Fibroblast of lung (primary cell): ENCODE measurements around the gene VWA2.

Experiments
- EZH2 ChIP-seq: IDR thresholded peaks from 2 replicates; pipeline ENCODE4 v1.5.1; 2012; ENCODE audit warnings: low read length, control low read depth, mild to moderate bottlenecking; ENCODE audit errors: missing control alignments
- TF ChIP-seq, protein P1 (sequence below), 2 donors: IDR thresholded peaks in 1 of 2; conservative IDR thresholded peaks in 1 of 2; 1 replicate in 1 of 2; 2 replicates in 1 of 2; pipeline ENCODE4 v1.5.1; 2011 to 2012; ENCODE audit warnings: low read length in 2 of 2, control low read depth in 1 of 2, inconsistent platforms in 1 of 2, low read depth in 1 of 2, mild to moderate bottlenecking in 1 of 2

- TF ChIP-seq, protein P1, sequence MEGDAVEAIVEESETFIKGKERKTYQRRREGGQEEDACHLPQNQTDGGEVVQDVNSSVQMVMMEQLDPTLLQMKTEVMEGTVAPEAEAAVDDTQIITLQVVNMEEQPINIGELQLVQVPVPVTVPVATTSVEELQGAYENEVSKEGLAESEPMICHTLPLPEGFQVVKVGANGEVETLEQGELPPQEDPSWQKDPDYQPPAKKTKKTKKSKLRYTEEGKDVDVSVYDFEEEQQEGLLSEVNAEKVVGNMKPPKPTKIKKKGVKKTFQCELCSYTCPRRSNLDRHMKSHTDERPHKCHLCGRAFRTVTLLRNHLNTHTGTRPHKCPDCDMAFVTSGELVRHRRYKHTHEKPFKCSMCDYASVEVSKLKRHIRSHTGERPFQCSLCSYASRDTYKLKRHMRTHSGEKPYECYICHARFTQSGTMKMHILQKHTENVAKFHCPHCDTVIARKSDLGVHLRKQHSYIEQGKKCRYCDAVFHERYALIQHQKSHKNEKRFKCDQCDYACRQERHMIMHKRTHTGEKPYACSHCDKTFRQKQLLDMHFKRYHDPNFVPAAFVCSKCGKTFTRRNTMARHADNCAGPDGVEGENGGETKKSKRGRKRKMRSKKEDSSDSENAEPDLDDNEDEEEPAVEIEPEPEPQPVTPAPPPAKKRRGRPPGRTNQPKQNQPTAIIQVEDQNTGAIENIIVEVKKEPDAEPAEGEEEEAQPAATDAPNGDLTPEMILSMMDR (conservative IDR thresholded peaks at IDR 0.05 in 1 of 2, IDR thresholded peaks at IDR 0.05 in 1 of 2; ENCODE audit: low read depth in 1 of 2, low read length in 2 of 2): no peak
- TF ChIP-seq EZH2: no peak
These were observed 16.2 kb downstream of the VWA2 start for GRCh38 chr10:114255227-114255626.
